Body of pancreas (tissue), 4 donors: ENCODE data around the gene GRID1.

Experiments used
- CTCF ChIP-seq, 7 experiments: fragments of 450-650 bp in 4 of 7; fragments of 200-600 bp in 3 of 7; sonication (generic) in 3 of 7; IDR thresholded peaks; one replicate each; pipeline ENCODE4 v1.5.1; 2016 to 2019; ENCODE audit warnings: antibody characterized with exemption in 7 of 7
- POLR2A ChIP-seq, 3 donors: fragments of 450-650 bp; IDR thresholded peaks; one replicate each; pipeline ENCODE4 v1.6.1; 2016; ENCODE audit warnings: antibody characterized with exemption in 3 of 3, mild to moderate bottlenecking in 2 of 3

- no peak for TF ChIP-seq CTCF (IDR thresholded peaks at IDR 0.05)
- no peak for TF ChIP-seq POLR2A (IDR thresholded peaks at IDR 0.05)
These were observed 7.2 kb upstream of the GRID1 start for GRCh38 chr10:86373828-86374227.
